GM10847 (cell line): ENCODE results near the gene COL4A2.

ENCODE experiments used
- POLR2A ChIP-seq: IDR thresholded peaks from 2 replicates; pipeline ENCODE4 v1.6.1; 2011; ENCODE audit not compliant: insufficient read length; ENCODE audit errors: extremely low read depth

Gene COL4A2

DNA sequence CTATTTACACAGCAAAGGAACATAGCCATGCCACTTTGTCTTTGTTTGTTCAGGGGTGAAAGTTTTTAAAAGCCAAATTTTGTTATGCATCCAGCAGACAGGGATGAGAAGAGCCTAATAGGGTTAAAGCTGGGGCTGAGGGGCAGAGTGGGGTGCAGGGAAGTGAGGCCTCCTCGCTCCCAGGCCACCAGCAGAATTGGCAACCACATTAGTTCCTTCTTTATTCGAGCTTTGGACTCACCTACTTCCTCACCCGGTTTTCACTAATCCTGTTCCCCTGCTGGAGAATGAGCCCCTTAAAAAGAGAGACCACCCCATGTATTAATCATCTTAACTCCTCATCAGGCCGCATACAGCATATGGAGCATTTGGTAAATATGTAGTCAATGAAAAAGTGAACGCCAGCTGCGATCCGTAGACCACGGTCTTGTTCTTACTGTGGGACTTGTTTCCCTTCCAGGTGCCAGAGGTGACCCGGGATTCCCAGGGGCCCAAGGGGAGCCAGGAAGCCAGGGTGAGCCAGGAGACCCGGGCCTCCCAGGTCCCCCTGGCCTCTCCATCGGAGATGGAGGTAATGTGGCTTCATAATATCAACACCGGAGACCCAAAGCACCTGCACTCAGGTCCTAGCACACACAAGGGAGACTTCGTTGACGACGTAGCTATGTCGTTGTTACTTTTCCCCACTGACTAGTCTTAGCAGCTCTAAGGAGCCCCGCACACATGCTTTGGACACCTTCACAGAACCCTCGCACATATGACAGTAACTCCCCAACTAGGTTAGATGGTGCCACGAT is 142.3 kb downstream of the COL4A2 start:
- TF ChIP-seq POLR2A: no peak

GRCh38 chr13:110450016-110450900 is 143.2 kb downstream of the COL4A2 start:
- TF ChIP-seq POLR2A: no peak

GRCh38 chr13:110450941-110451730 is 144.1 kb downstream of the COL4A2 start:
- no peak for TF ChIP-seq POLR2A

DNA sequence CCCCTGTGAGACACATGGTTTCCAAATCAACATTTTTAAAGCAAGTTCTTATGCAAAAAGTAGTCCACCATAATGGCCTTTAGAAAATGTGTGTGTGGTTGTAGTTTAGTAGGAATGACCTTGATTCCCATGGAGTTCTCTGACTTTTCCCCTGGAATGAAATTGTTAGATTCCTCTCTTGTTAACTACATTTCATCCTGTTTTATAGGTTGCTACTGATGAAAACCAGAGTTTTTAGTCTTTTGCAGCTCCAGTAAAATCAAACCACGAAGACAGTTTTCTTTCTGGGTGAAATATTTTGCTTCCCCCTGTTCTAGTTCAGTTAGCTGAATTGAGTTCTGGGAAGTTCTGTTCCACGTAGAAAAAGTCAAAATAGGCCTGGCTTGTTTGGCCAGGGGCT is 146.7 kb downstream of the COL4A2 start:
- no peak for TF ChIP-seq POLR2A

DNA sequence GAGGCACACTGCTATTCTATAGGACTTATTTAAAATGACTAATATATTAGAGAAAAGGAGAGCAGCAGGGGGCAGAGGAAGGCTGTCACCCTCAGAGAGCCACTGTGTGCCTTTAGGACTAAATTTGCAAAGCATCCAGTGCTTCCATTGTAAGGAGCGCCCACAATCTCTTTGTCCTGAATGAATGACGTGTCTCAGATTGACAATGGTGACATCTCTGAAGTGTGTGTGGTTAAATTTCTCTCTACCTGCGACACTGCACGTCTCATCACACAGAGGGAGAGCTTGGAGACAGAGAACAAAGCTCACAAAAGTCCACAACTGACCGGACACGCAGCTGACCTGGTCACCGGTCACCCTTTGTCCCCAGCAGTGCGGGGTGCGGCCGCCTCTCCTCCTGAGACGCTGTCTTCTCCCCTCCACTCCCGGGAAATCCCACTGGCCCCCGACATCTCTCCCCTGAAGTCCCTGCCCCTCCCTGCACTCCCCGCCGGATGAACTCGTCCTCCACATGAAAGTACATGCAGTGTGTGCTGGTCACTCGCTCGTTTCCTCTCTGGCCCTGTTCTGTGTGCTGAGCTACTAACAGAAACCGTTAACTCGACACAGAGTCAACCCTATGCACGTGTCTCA is 147.3 kb downstream of the COL4A2 start:
- TF ChIP-seq POLR2A: no peak

- no peak for TF ChIP-seq POLR2A
These were observed 147.9 kb downstream of the COL4A2 start for GRCh38 chr13:110454956-110455355.

DNA sequence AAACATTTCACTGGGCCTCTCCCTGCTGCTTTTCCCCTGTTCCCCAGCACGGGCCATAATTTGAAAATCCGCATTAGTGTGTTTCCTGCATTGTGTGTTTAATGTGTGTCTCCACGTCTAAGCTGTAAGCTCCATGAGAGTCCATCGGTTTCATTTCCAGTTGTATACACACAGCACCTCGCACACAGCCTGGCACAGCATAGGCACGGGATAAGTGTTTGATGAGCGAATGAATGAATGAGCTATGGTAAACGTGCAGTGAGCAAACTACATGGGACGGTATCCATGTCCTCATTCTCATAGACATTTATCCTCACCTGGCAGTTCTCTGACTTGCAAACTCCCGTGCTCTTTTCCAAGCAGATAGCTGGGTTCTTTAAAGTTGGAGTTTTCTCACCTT is 148.4 kb downstream of the COL4A2 start:
- TF ChIP-seq POLR2A: no peak

GRCh38 chr13:110455941-110456340 is 148.9 kb downstream of the COL4A2 start:
- TF ChIP-seq POLR2A: no peak

GRCh38 chr13:110456550-110456949 is 149.5 kb downstream of the COL4A2 start:
- TF ChIP-seq POLR2A: no peak

DNA sequence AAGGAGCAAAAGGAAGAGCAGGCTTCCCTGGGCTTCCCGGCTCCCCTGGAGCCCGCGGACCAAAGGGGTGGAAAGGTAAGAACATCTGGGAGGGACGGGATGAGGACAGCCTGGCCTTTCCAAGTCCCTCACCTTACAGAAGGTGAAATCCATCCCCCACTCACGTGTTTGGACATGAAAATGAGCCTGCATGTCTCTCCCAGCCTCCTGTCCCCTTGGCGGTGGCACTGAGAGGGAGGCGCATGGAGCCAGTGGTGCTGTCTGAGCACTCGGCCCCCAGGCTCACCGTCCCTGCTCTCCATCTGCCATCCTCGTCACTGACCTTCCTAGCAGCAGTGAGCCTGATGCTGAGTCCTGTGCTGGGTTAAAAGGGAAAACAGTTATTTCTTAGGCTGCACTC is 150.3 kb downstream of the COL4A2 start:
- no peak for TF ChIP-seq POLR2A

DNA sequence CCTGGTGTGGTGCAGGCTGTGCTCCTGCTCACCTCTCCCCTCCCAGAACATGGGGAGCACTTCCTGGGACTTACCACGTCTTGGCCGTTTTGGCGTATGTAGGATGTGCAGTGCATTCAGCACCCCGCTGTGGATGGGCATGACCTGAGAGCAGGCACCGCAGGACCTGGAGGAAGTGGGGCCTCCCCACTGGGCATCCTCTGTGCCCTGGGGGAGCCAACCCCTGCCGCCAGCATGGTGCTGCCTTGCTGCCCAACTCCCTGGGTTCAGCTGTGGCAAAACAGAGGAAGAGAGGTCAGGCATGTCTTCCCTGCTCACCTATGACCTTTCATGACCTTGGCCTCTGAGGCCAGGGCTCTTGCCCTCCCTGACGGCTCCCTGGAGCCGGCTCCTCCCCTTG is 150.9 kb downstream of the COL4A2 start:
- no peak for TF ChIP-seq POLR2A

DNA sequence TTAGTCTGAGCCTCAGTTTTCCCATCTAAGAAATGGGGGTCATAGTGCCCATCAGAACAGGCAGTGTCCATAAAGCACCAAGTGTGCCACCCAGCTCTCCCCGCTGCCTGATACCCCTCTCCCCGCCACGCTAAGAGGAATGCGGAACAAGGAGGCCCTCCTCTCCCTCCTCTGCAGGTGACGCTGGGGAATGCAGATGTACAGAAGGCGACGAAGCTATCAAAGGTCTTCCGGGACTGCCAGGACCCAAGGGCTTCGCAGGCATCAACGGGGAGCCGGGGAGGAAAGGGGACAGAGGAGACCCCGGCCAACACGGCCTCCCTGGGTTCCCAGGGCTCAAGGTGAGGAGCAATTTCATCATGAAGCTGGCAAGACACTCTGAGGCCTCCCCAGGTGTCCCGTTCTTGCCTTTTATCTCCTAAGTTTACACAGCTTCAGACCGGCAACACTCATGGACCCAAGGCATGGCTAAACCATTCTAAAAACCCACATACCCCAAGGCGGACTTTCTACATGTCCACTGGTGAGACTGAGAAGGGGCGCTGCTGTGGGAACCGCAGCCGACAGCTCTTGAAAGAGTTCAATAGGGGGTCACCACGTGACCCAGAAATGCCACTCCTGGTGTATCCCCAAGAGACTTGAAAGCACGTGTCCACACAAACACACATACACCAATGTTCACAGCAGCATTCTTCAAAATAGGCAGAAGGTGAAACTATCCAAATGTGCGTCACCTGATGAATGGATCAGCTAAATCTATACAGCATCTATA is 151.7 kb downstream of the COL4A2 start:
- TF ChIP-seq POLR2A: no peak

DNA sequence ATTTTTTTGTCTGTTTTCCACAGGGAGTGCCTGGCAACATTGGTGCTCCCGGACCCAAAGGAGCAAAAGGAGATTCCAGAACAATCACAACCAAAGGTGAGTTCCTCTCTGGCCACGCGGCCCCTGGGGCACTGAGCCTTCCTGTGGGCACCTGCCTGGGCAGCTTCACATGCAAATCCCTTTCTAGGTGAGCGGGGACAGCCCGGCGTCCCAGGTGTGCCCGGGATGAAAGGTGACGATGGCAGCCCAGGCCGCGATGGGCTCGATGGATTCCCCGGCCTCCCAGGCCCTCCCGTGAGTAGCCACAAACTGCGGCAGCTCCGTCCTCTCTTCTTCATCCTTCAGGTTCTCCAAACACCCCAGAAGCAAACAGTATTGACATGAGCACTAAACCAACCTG is 155.0 kb downstream of the COL4A2 start:
- no peak for TF ChIP-seq POLR2A

DNA sequence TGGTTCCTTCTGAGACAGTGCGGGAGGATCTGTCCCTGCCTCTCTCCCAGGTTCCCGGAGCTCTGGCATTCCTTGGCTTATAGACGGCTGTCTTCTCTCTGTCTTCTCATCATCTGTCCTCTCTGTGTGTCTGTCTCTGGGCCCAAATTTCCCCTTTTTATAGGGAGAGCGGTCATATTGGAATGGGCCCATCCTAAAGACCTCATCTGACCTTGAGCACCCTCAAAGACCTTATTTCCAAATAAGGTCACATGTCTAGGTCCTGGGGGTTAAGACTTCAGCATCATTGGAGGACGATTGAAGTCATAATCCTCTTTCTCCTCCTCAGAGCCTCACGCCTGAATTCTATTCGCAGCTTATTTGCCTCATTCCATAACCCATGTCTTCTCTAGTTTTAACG is 156.1 kb downstream of the COL4A2 start:
- TF ChIP-seq POLR2A: no peak
